HS-5 (cell line): ENCODE measurements around the gene ABCC3.

Experiments
- DNase-seq: peaks from one replicate; pipeline ENCODE4 v3.0.0-alpha.2; 2012; ENCODE audit warnings: low read depth

ABCC3 gene

GRCh38 chr17:50684612-50685333 lies 50.1 kb downstream of the ABCC3 start:
- DNase-seq: no peak

- DNase-seq: no peak
Observed at GRCh38 chr17:50685334-50685665, 50.6 kb downstream of the ABCC3 start.

GRCh38 chr17:50685691-50686493 lies 51.2 kb downstream of the ABCC3 start:
- no peak for DNase-seq

GRCh38 chr17:50686494-50687199 lies 52.0 kb downstream of the ABCC3 start:
- DNase-seq: no peak

- DNase-seq: no peak
Observed at GRCh38 chr17:50687200-50688066, 52.8 kb downstream of the ABCC3 start.

GRCh38 chr17:50688245-50688644 lies 53.6 kb downstream of the ABCC3 start:
- no peak for DNase-seq

- DNase-seq: no peak
Observed at GRCh38 chr17:50689251-50689650, 54.6 kb downstream of the ABCC3 start.

GRCh38 chr17:50689956-50690886 lies 55.5 kb downstream of the ABCC3 start:
- no peak for DNase-seq

GRCh38 chr17:50690887-50691549 lies 56.3 kb downstream of the ABCC3 start:
- DNase-seq: no peak

- DNase-seq: no peak
Observed at GRCh38 chr17:50691550-50692447, 57.1 kb downstream of the ABCC3 start.

GRCh38 chr17:50692448-50693035 lies 57.9 kb downstream of the ABCC3 start:
- no peak for DNase-seq

GRCh38 chr17:50693036-50693682 lies 58.5 kb downstream of the ABCC3 start:
- DNase-seq: no peak

- no peak for DNase-seq
Observed at GRCh38 chr17:50696365-50696879, 61.7 kb downstream of the ABCC3 start.

- no peak for DNase-seq
Observed at GRCh38 chr17:50697062-50697461, 62.4 kb downstream of the ABCC3 start.

- no peak for DNase-seq
Observed at GRCh38 chr17:50697663-50698272, 63.1 kb downstream of the ABCC3 start.

GRCh38 chr17:50699410-50699809 lies 64.7 kb downstream of the ABCC3 start:
- DNase-seq: no peak

GRCh38 chr17:50703162-50703561 lies 68.5 kb downstream of the ABCC3 start:
- no peak for DNase-seq
